ENCODE measurements around the gene GPC3. TPM values are rescaled to one million over a fixed set of nuclear protein-coding genes. Genes with fewer than 3 reads are reported as not detected.

Gene GPC3
- total RNA-seq, 2 donors from 2014 or later, result 2.7 to 5.2 TPM

GRCh38 chrX:133561251-133561650 is 424.1 kb downstream of the GPC3 start:
- no peak overlapping the region for H3K27ac ChIP-seq
- intact Hi-C loops (cut with DNase I), result no loop called here
- H3K4me1 ChIP-seq (replicated peaks), result no peaks in the 10 kb centered on the region
- TF ChIP-seq, protein P1, sequence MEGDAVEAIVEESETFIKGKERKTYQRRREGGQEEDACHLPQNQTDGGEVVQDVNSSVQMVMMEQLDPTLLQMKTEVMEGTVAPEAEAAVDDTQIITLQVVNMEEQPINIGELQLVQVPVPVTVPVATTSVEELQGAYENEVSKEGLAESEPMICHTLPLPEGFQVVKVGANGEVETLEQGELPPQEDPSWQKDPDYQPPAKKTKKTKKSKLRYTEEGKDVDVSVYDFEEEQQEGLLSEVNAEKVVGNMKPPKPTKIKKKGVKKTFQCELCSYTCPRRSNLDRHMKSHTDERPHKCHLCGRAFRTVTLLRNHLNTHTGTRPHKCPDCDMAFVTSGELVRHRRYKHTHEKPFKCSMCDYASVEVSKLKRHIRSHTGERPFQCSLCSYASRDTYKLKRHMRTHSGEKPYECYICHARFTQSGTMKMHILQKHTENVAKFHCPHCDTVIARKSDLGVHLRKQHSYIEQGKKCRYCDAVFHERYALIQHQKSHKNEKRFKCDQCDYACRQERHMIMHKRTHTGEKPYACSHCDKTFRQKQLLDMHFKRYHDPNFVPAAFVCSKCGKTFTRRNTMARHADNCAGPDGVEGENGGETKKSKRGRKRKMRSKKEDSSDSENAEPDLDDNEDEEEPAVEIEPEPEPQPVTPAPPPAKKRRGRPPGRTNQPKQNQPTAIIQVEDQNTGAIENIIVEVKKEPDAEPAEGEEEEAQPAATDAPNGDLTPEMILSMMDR (IDR thresholded peaks at IDR 0.05), result no peak
- TF ChIP-seq POLR2AphosphoS5 (IDR thresholded peaks at IDR 0.05), result no peak
- TF ChIP-seq POLR2A (IDR thresholded peaks at IDR 0.05), result no peak
- H3K4me3 ChIP-seq, result no peak overlapping the region
- no peaks in the 10 kb centered on the region for H3K9me3 ChIP-seq
- no peak for DNase-seq (ENCODE audit: low spot score)
- no peaks in the 10 kb centered on the region for H3K27me3 ChIP-seq (replicated peaks; ENCODE audit: insufficient read depth)
- no peaks in the 10 kb centered on the region for H3K36me3 ChIP-seq

- no peaks in the 10 kb centered on the region for H3K4me1 ChIP-seq (replicated peaks)
- no peak overlapping the region for H3K27ac ChIP-seq
- H3K4me3 ChIP-seq, result no peak overlapping the region
- TF ChIP-seq POLR2A (IDR thresholded peaks at IDR 0.05) (no peak), POLR2AphosphoS5 (IDR thresholded peaks at IDR 0.05) (no peak)
- TF ChIP-seq, protein P1 (IDR thresholded peaks at IDR 0.05), result no peak
- intact Hi-C loops (cut with DNase I), result no loop called here
- no peaks in the 10 kb centered on the region for H3K27me3 ChIP-seq (replicated peaks; ENCODE audit: insufficient read depth)
- no peaks in the 10 kb centered on the region for H3K9me3 ChIP-seq
- DNase-seq (ENCODE audit: low spot score), result no peak
- no peaks in the 10 kb centered on the region for H3K36me3 ChIP-seq
- 78% methylated on average over 7 of the region's 7 CpGs for WGBS
Observed at GRCh38 chrX:133559909-133560308, 425.5 kb downstream of the GPC3 start.

DNA sequence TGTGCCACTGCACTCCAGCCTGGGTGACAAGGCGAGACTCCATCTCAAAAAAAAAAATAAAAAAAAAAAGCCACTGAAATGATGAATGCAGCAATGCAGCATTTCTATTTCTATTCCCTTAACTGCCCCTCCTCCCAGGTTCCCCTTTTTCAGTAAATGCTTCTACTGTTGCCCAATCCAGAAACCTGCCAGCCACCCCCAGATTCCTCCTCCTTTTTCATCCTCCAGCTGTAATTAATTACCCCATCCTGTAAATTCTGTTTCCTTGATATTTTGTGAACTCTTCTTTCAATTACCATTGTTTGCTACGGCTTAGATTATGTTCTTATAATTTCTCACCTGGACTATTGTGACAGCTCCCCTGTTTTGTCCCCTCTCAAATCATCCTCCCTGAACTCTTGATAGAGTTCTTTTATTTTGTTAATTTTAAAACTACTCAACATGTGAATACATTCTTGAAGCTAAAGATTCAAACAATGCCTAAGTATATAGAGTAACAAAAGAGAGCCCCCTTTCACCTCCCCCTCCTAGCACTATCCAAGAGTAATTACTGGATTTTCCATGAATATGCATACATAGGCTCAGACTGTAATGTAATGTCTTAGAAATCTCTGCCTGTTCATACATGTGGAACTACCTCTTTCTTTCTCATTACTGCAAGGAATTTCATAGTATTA is 429.5 kb downstream of the GPC3 start:
- 61% methylated on average over 2 of the region's 2 CpGs for WGBS

GRCh38 chrX:133550665-133551485 is 434.5 kb downstream of the GPC3 start:
- H3K27me3 ChIP-seq (replicated peaks; ENCODE audit: insufficient read depth), result no peaks in the 10 kb centered on the region
- no peaks in the 10 kb centered on the region for H3K36me3 ChIP-seq
- no peak for DNase-seq (ENCODE audit: low spot score)
- no peaks in the 10 kb centered on the region for H3K9me3 ChIP-seq
- H3K4me1 ChIP-seq (replicated peaks), result no peaks in the 10 kb centered on the region
- no peak overlapping the region for H3K4me3 ChIP-seq
- no peak overlapping the region for H3K27ac ChIP-seq
- intact Hi-C loops (cut with DNase I), result no loop called here
- whole genome bisulfite sequencing, result 39% methylated on average over 3 of the region's 4 CpGs
- TF ChIP-seq POLR2A (IDR thresholded peaks at IDR 0.05) (no peak), POLR2AphosphoS5 (IDR thresholded peaks at IDR 0.05) (no peak)
- TF ChIP-seq, protein P1 (IDR thresholded peaks at IDR 0.05), result no peak

More for the DNA sequence above, 429.5 kb downstream of the GPC3 start:
- TF ChIP-seq POLR2A (IDR thresholded peaks at IDR 0.05), result no peak
- TF ChIP-seq, protein P1 (IDR thresholded peaks at IDR 0.05), result no peak
- TF ChIP-seq POLR2AphosphoS5 (IDR thresholded peaks at IDR 0.05), result no peak
- no peaks in the 10 kb centered on the region for H3K9me3 ChIP-seq
- DNase-seq (ENCODE audit: low spot score), result no peak
- intact Hi-C loops (cut with DNase I), result no loop called here
- no peak overlapping the region for H3K27ac ChIP-seq
- H3K27me3 ChIP-seq (replicated peaks; ENCODE audit: insufficient read depth), result no peaks in the 10 kb centered on the region
- no peaks in the 10 kb centered on the region for H3K4me1 ChIP-seq (replicated peaks)
- H3K4me3 ChIP-seq, result no peak overlapping the region
- H3K36me3 ChIP-seq, result no peaks in the 10 kb centered on the region
